ENCODE results near the gene KIAA1328.

Gene KIAA1328

GRCh38 chr18:37199741-37200140, 370.8 kb downstream of the KIAA1328 start:
- DNase-seq (ENCODE audit: low read depth in 4 of 4, low spot score in 1 of 4) = no peak

GRCh38 chr18:37207343-37207742, 378.4 kb downstream of the KIAA1328 start:
- DNase-seq (ENCODE audit: low read depth in 4 of 4, low spot score in 1 of 4) = no peak

GRCh38 chr18:37210781-37211180, 381.9 kb downstream of the KIAA1328 start:
- no peak for DNase-seq (ENCODE audit: low read depth in 4 of 4, low spot score in 1 of 4)

GRCh38 chr18:37218022-37218590, 389.2 kb downstream of the KIAA1328 start:
- DNase-seq (ENCODE audit: low read depth in 4 of 4, low spot score in 1 of 4) = no peak

GRCh38 chr18:37219257-37219656, 390.3 kb downstream of the KIAA1328 start:
- DNase-seq (ENCODE audit: low read depth in 4 of 4, low spot score in 1 of 4) = no peak

GRCh38 chr18:37222354-37222998, 393.5 kb downstream of the KIAA1328 start:
- no peak for DNase-seq (ENCODE audit: low read depth in 4 of 4, low spot score in 1 of 4)

GRCh38 chr18:37222999-37223378, 394.1 kb downstream of the KIAA1328 start:
- DNase-seq (ENCODE audit: low read depth in 4 of 4, low spot score in 1 of 4) = no peak

GRCh38 chr18:37225279-37225678, 396.4 kb downstream of the KIAA1328 start:
- DNase-seq (ENCODE audit: low read depth in 4 of 4, low spot score in 1 of 4) = no peak

- DNase-seq (ENCODE audit: low read depth in 4 of 4, low spot score in 1 of 4) = no peak
These were observed 401.8 kb downstream of the KIAA1328 start for GRCh38 chr18:37230768-37231167.

GRCh38 chr18:37231251-37231650, 402.3 kb downstream of the KIAA1328 start:
- DNase-seq (ENCODE audit: low read depth in 4 of 4, low spot score in 1 of 4) = no peak

GRCh38 chr18:37235583-37235982, 406.7 kb downstream of the KIAA1328 start:
- DNase-seq (ENCODE audit: low read depth in 4 of 4, low spot score in 1 of 4) = no peak

GRCh38 chr18:37238282-37239108, 409.6 kb downstream of the KIAA1328 start:
- DNase-seq (ENCODE audit: low read depth in 4 of 4, low spot score in 1 of 4) = no peak

GRCh38 chr18:37242091-37242490, 413.2 kb downstream of the KIAA1328 start:
- DNase-seq (ENCODE audit: low read depth in 4 of 4, low spot score in 1 of 4) = no peak

GRCh38 chr18:37242826-37243560, 414.1 kb downstream of the KIAA1328 start:
- no peak for DNase-seq (ENCODE audit: low read depth in 4 of 4, low spot score in 1 of 4)

- no peak for DNase-seq (ENCODE audit: low read depth in 4 of 4, low spot score in 1 of 4)
These were observed 414.8 kb downstream of the KIAA1328 start for GRCh38 chr18:37243741-37244140.

- no peak for DNase-seq (ENCODE audit: low read depth in 4 of 4, low spot score in 1 of 4)
These were observed 415.7 kb downstream of the KIAA1328 start for GRCh38 chr18:37244618-37245017.

GRCh38 chr18:37246779-37247340, 417.9 kb downstream of the KIAA1328 start:
- no peak for DNase-seq (ENCODE audit: low read depth in 4 of 4, low spot score in 1 of 4)

- DNase-seq (ENCODE audit: low read depth in 4 of 4, low spot score in 1 of 4) = no peak
These were observed 418.7 kb downstream of the KIAA1328 start for GRCh38 chr18:37247497-37248161.

GRCh38 chr18:37248281-37248680, 419.4 kb downstream of the KIAA1328 start:
- DNase-seq (ENCODE audit: low read depth in 4 of 4, low spot score in 1 of 4) = no peak

- no peak for DNase-seq (ENCODE audit: low read depth in 4 of 4, low spot score in 1 of 4)
These were observed 420.4 kb downstream of the KIAA1328 start for GRCh38 chr18:37249171-37249886.
